ENCODE results near the gene SH3BP4. TPM values are rescaled to one million over a fixed set of nuclear protein-coding genes. Genes with fewer than 3 reads are reported as not detected.

The SH3BP4 gene
- total and polyA plus RNA-seq, 10 of the 15 experiments (the other 5 are each of a cell fraction or from before 2014, with no cell fraction given), result 0.03 to 0.36 TPM; not detected in 8

GRCh38 chr2:235004329-235004903 is 52.6 kb downstream of the SH3BP4 start:
- RAD21 ChIA-PET (ENCODE audit: unreplicated experiment), result no interaction called here

More at GRCh38 chr2:235004329-235004903, 52.6 kb downstream of the SH3BP4 start:
- in situ Hi-C loops (cut with MboI) (no loop called here), intact Hi-C loops (cut with micrococcal nuclease; ENCODE audit: unreplicated experiment) (no loop called here)
- H3K27ac ChIP-seq (ENCODE audit: control insufficient read depth, insufficient read depth), result no peak overlapping the region
- no peaks in the 10 kb centered on the region for H3K9me3 ChIP-seq (replicated peaks; ENCODE audit: control insufficient read depth, insufficient read depth, low read length)
- H2AFZ ChIP-seq (ENCODE audit: control insufficient read depth, low read depth, low read length), result no peak overlapping the region
- H3K4me1 ChIP-seq (ENCODE audit: control insufficient read depth, insufficient read depth, low read length), result no peaks in the 10 kb centered on the region
- no peaks in the 10 kb centered on the region for H3K36me3 ChIP-seq (ENCODE audit: control insufficient read depth in 2 of 2, insufficient read depth in 2 of 2, low read length in 1 of 2)
- ChIA-PET SMC1A (ENCODE audit: uncharacterized antibody, unreplicated experiment) (no interaction called here), POLR2A (no interaction called here), CTCF (no interaction called here)
- WGBS (ENCODE audit: insufficient coverage, insufficient replicate concordance, low lambda C conversion rate, missing lambda C conversion rate), result 15% methylated on average over 6 of the region's 6 CpGs
- TF ChIP-seq, protein P1, sequence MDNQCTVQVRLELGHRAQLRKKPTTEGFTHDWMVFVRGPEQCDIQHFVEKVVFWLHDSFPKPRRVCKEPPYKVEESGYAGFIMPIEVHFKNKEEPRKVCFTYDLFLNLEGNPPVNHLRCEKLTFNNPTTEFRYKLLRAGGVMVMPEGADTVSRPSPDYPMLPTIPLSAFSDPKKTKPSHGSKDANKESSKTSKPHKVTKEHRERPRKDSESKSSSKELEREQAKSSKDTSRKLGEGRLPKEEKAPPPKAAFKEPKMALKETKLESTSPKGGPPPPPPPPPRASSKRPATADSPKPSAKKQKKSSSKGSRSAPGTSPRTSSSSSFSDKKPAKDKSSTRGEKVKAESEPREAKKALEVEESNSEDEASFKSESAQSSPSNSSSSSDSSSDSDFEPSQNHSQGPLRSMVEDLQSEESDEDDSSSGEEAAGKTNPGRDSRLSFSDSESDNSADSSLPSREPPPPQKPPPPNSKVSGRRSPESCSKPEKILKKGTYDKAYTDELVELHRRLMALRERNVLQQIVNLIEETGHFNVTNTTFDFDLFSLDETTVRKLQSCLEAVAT (IDR thresholded peaks at IDR 0.05), result no peak
- no peak for TF ChIP-seq CBFB (IDR thresholded peaks at IDR 0.05; ENCODE audit: low read depth)
- no peak for TF ChIP-seq TCF7 (IDR thresholded peaks at IDR 0.05; ENCODE audit: borderline replicate concordance)
- no peak for TF ChIP-seq MYB (IDR thresholded peaks at IDR 0.05; ENCODE audit: borderline replicate concordance, low read depth, low read length)
- no peak for TF ChIP-seq HDGF (IDR thresholded peaks at IDR 0.05)
- no peak for TF ChIP-seq ELK1 (IDR thresholded peaks at IDR 0.05; ENCODE audit: low read depth, low read length)
- no peak for TF ChIP-seq JUNB (IDR thresholded peaks at IDR 0.05)
- no peak for TF ChIP-seq JUND (IDR thresholded peaks at IDR 0.05; ENCODE audit: low read depth, low read length)
- TF ChIP-seq SUPT20H (IDR thresholded peaks at IDR 0.05; ENCODE audit: borderline replicate concordance, control insufficient read depth, low read depth, low read length), result no peak
- TF ChIP-seq TAF1 (IDR thresholded peaks at IDR 0.05; ENCODE audit: borderline replicate concordance, low read depth, low read length), result no peak
- no peak for TF ChIP-seq STAT3 (IDR thresholded peaks at IDR 0.05; ENCODE audit: low read depth, low read length)
- TF ChIP-seq EED (IDR thresholded peaks at IDR 0.05; ENCODE audit: low read depth), result no peak
- no peak for TF ChIP-seq NFYA (IDR thresholded peaks at IDR 0.05; ENCODE audit: borderline replicate concordance, low read depth, low read length)
- TF ChIP-seq BCL11A (IDR thresholded peaks at IDR 0.05; ENCODE audit: low read depth, low read length), result no peak
- no peak for TF ChIP-seq MEF2B (IDR thresholded peaks at IDR 0.05; ENCODE audit: partially characterized antibody, poor library complexity, severe bottlenecking)
- no peak for TF ChIP-seq FOXM1 (IDR thresholded peaks at IDR 0.05; ENCODE audit: low read depth, low read length)
- TF ChIP-seq TBL1XR1 (IDR thresholded peaks at IDR 0.05; ENCODE audit: low read depth, low read length), result no peak
- TF ChIP-seq, protein P2, sequence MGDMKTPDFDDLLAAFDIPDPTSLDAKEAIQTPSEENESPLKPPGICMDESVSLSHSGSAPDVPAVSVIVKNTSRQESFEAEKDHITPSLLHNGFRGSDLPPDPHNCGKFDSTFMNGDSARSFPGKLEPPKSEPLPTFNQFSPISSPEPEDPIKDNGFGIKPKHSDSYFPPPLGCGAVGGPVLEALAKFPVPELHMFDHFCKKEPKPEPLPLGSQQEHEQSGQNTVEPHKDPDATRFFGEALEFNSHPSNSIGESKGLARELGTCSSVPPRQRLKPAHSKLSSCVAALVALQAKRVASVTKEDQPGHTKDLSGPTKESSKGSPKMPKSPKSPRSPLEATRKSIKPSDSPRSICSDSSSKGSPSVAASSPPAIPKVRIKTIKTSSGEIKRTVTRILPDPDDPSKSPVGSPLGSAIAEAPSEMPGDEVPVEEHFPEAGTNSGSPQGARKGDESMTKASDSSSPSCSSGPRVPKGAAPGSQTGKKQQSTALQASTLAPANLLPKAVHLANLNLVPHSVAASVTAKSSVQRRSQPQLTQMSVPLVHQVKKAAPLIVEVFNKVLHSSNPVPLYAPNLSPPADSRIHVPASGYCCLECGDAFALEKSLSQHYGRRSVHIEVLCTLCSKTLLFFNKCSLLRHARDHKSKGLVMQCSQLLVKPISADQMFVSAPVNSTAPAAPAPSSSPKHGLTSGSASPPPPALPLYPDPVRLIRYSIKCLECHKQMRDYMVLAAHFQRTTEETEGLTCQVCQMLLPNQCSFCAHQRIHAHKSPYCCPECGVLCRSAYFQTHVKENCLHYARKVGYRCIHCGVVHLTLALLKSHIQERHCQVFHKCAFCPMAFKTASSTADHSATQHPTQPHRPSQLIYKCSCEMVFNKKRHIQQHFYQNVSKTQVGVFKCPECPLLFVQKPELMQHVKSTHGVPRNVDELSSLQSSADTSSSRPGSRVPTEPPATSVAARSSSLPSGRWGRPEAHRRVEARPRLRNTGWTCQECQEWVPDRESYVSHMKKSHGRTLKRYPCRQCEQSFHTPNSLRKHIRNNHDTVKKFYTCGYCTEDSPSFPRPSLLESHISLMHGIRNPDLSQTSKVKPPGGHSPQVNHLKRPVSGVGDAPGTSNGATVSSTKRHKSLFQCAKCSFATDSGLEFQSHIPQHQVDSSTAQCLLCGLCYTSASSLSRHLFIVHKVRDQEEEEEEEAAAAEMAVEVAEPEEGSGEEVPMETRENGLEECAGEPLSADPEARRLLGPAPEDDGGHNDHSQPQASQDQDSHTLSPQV (IDR thresholded peaks at IDR 0.05), result no peak
- no peak overlapping the region for H3K9ac ChIP-seq (ENCODE audit: control insufficient read depth, insufficient read depth, low read length)
- DNase-seq (ENCODE audit: low read depth, low spot score) (no peak), FAIRE-seq (no peak), ATAC-seq (no peak)
- no peaks in the 10 kb centered on the region for H3K79me2 ChIP-seq (ENCODE audit: control insufficient read depth, insufficient read depth, low read length)
- no peaks in the 10 kb centered on the region for H3K27me3 ChIP-seq (replicated peaks in 1 of 2; ENCODE audit: control insufficient read depth in 2 of 2, insufficient read depth in 2 of 2, low read length in 1 of 2)
- no peak overlapping the region for H3K4me2 ChIP-seq (ENCODE audit: control insufficient read depth, insufficient read depth)
- H4K20me1 ChIP-seq (ENCODE audit: control insufficient read depth, insufficient read depth), result no peaks in the 10 kb centered on the region
- H3K4me3 ChIP-seq, result no peak overlapping the region
- BruUV-seq (replicated peaks), result no TSS peak

Data from GM12878 (cell line).